Spleen (tissue), 11 donors: ENCODE measurements around the gene SLC8A1. TPM values are rescaled to one million over a fixed set of nuclear protein-coding genes. Genes with fewer than 3 reads are reported as not detected.

Experiments used
- DNase-seq: peaks from one replicate; pipeline ENCODE4 v3.0.0-alpha.2; 2020
- H3K27ac ChIP-seq, 8 donors: fragments of 200-600 bp; sonication (generic) in 7 of 8; 1 replicate in 4 of 8; 2 replicates in 4 of 8; pipeline versions ENCODE4 v1.5.0 to v1.8.0; 2016 to 2021; ENCODE audit warnings: inconsistent platforms in 4 of 8, mild to moderate bottlenecking in 4 of 8, moderate library complexity in 1 of 8
- H3K27me3 ChIP-seq, 7 donors: fragments of 200-600 bp; sonication (generic) in 6 of 7; replicated peaks in 1 of 7; 1 replicate in 4 of 7; 2 replicates in 3 of 7; pipeline versions ENCODE4 v1.5.0 to v1.8.0; 2016 to 2021; ENCODE audit warnings: inconsistent platforms in 3 of 7, mild to moderate bottlenecking in 1 of 7
- H3K36me3 ChIP-seq, 6 donors: fragments of 200-600 bp; sonication (generic) in 5 of 6; 1 replicate in 4 of 6; 2 replicates in 2 of 6; pipeline versions ENCODE4 v1.5.0 to v1.8.0; 2016 to 2021; ENCODE audit warnings: inconsistent platforms in 2 of 6
- H3K4me1 ChIP-seq, 6 donors: fragments of 200-600 bp; sonication (generic) in 5 of 6; 1 replicate in 3 of 6; 2 replicates in 3 of 6; pipeline versions ENCODE4 v1.5.0 to v1.8.0; 2016 to 2021; ENCODE audit warnings: inconsistent platforms in 3 of 6
- H3K4me3 ChIP-seq, 8 donors: fragments of 200-600 bp; sonication (generic) in 7 of 8; 1 replicate in 4 of 8; 2 replicates in 4 of 8; pipeline versions ENCODE4 v1.5.0 to v1.8.0; 2016 to 2021; ENCODE audit warnings: inconsistent platforms in 4 of 8, mild to moderate bottlenecking in 4 of 8, moderate library complexity in 2 of 8
- H3K9me3 ChIP-seq, 8 donors: fragments of 200-600 bp; sonication (generic) in 7 of 8; 1 replicate in 4 of 8; 2 replicates in 4 of 8; pipeline versions ENCODE4 v1.5.0 to v1.8.0; 2016 to 2021; ENCODE audit warnings: inconsistent platforms in 4 of 8
- CTCF ChIP-seq, 11 experiments: fragments of 200-600 bp in 7 of 11; fragments of 450-650 bp in 4 of 11; sonication (generic) in 4 of 11; IDR thresholded peaks in 8 of 11; conservative IDR thresholded peaks in 3 of 11; 1 replicate in 7 of 11; 2 replicates in 4 of 11; pipeline versions ENCODE4 v1.4.0 to v1.8.0; 2016 to 2021; ENCODE audit warnings: antibody characterized with exemption in 11 of 11, inconsistent platforms in 4 of 11, mild to moderate bottlenecking in 1 of 11
- POLR2A ChIP-seq, 3 donors: fragments of 450-650 bp; IDR thresholded peaks; one replicate each; pipeline ENCODE4 v1.5.1; 2017; ENCODE audit warnings: antibody characterized with exemption in 3 of 3, mild to moderate bottlenecking in 1 of 3
- POLR2AphosphoS5 ChIP-seq, 3 donors: sonication (generic); formaldehyde crosslinking; IDR thresholded peaks; one replicate each; pipeline ENCODE4 v1.5.1; 2017; ENCODE audit warnings: antibody characterized with exemption in 3 of 3
- WGBS, 5 donors: extraction: QIAGEN DNeasy Blood & Tissue Kit in 3 of 5; methylation state at CpG; one replicate each; pipeline versions ENCODE4 v1.1.5 to v1.1.7; 2013 to 2018; 5-methylcytosine and 5-hydroxymethylcytosine counted together
- intact Hi-C: fragments of 100-400 bp; cut with DNase I; formaldehyde crosslinking; loops from one replicate; pipeline ENCODE4 v1.15.0; 2023; ENCODE audit warnings: low total_unique reads
- polyA plus RNA-seq, 3 donors: library from polyadenylated mRNA; stranded (reverse); fragments of 200-250 nt; gene quantifications; one replicate each; pipeline ENCODE4 v1.2.1, GENCODE V29; 2013
- total RNA-seq, 7 donors: library from RNA; depleted of rRNA in 3 of 7; stranded (reverse); fragments of >200 nt in 3 of 7; fragmentation: NEBNext Ultra II Directional in 4 of 7; extraction: Animal tissue kit (Norgen Biotek cat#: 25700) in 4 of 7; gene quantifications; one replicate each; pipeline versions ENCODE4 v1.1.0 to v1.2.1, GENCODE V29; 2016 to 2021
- donor health status: healthy with polysubstance abuse.
- donor health status: DM: no; HTN: no; CAD: no; lungs with moderate emphysema.
- donor health status: DM: no; HTN: no; CAD: no.
- donor health status: Bipolar disorder and iron deficiency.
- donor health status: healthy.
- donor health status: DM: no; HTN: no; CAD: no.
- donor health status: DM: yes; HTN: yes; CAD: no.

Gene SLC8A1
- total and polyA plus RNA-seq, 10 donors, result 0.36 to 86.0 (median 58.3) TPM

GRCh38 chr2:40161986-40162385, 289.9 kb downstream of the SLC8A1 start:
- intact Hi-C loops, result no loop called here

GRCh38 chr2:40160751-40161218, 291.1 kb downstream of the SLC8A1 start:
- Histone ChIP-seq H3K27ac (no peak overlapping the region), H3K4me3 (no peak overlapping the region), H3K9me3 (no peaks in the 10 kb centered on the region), H3K36me3 (peaks cover 0 to 17% (median 0%) of the 10 kb centered on the region in 6 donors), H3K4me1 (no peaks in the 10 kb centered on the region), H3K27me3 (no peaks in the 10 kb centered on the region)
- WGBS, 5 donors, result 73 to 83% (median 81%) methylated on average over 2 of the region's 2 CpGs
- TF ChIP-seq CTCF (IDR thresholded peaks at IDR 0.05 in 8 of 11, conservative IDR thresholded peaks at IDR 0.05 in 3 of 11) (no peak), POLR2A (IDR thresholded peaks at IDR 0.05) (no peak), POLR2AphosphoS5 (IDR thresholded peaks at IDR 0.05) (no peak)
- no peak for DNase-seq
- intact Hi-C loops, result no loop called here

More at GRCh38 chr2:40161986-40162385, 289.9 kb downstream of the SLC8A1 start:
- Histone ChIP-seq H3K4me1 (no peaks in the 10 kb centered on the region), H3K36me3 (peaks cover 0 to 17% (median 0%) of the 10 kb centered on the region in 6 donors), H3K4me3 (no peak overlapping the region), H3K9me3 (no peaks in the 10 kb centered on the region), H3K27ac (no peak overlapping the region), H3K27me3 (no peaks in the 10 kb centered on the region)
- TF ChIP-seq CTCF (IDR thresholded peaks at IDR 0.05 in 8 of 11, conservative IDR thresholded peaks at IDR 0.05 in 3 of 11) (no peak), POLR2A (IDR thresholded peaks at IDR 0.05) (no peak), POLR2AphosphoS5 (IDR thresholded peaks at IDR 0.05) (no peak)
- no peak for DNase-seq
- 44 to 70% (median 65%) methylated on average over 1 of the region's 1 CpG for WGBS, 5 donors

- intact Hi-C loops, result no loop called here
- WGBS, 5 donors, result 78 to 95% (median 90%) methylated on average over 2 of the region's 2 CpGs
Measured at GRCh38 chr2:40159333-40159732, 292.6 kb downstream of the SLC8A1 start.

GRCh38 chr2:40158781-40159180, 293.1 kb downstream of the SLC8A1 start:
- TF ChIP-seq POLR2A (IDR thresholded peaks at IDR 0.05) (no peak), POLR2AphosphoS5 (IDR thresholded peaks at IDR 0.05) (no peak), CTCF (IDR thresholded peaks at IDR 0.05 in 8 of 11, conservative IDR thresholded peaks at IDR 0.05 in 3 of 11) (no peak)
- 89 to 97% (median 92%) methylated on average over 5 of the region's 5 CpGs for WGBS, 5 donors
- Histone ChIP-seq H3K27ac (no peak overlapping the region), H3K9me3 (no peaks in the 10 kb centered on the region), H3K4me1 (no peaks in the 10 kb centered on the region), H3K4me3 (no peak overlapping the region), H3K36me3 (peaks cover 0 to 17% (median 0%) of the 10 kb centered on the region in 6 donors), H3K27me3 (no peaks in the 10 kb centered on the region)
- intact Hi-C loops, result no loop called here
- no peak for DNase-seq

More at GRCh38 chr2:40159333-40159732, 292.6 kb downstream of the SLC8A1 start:
- no peak for DNase-seq
- H3K4me3 ChIP-seq, result no peak overlapping the region
- no peaks in the 10 kb centered on the region for H3K4me1 ChIP-seq
- no peak for TF ChIP-seq CTCF (IDR thresholded peaks at IDR 0.05 in 8 of 11, conservative IDR thresholded peaks at IDR 0.05 in 3 of 11)
- no peak for TF ChIP-seq POLR2A (IDR thresholded peaks at IDR 0.05)
- no peak for TF ChIP-seq POLR2AphosphoS5 (IDR thresholded peaks at IDR 0.05)
- no peaks in the 10 kb centered on the region for H3K27me3 ChIP-seq
- peaks cover 0 to 17% (median 0%) of the 10 kb centered on the region in 6 donors for H3K36me3 ChIP-seq
- H3K27ac ChIP-seq, result no peak overlapping the region
- H3K9me3 ChIP-seq, result no peaks in the 10 kb centered on the region
